Measurements from ENCODE around the gene SNRPN. TPM values are rescaled to one million over a fixed set of nuclear protein-coding genes. Genes with fewer than 3 reads are reported as not detected.

The SNRPN gene
- 225 and 242 TPM in 2 replicates for total RNA-seq
- 258 and 283 TPM in 2 replicates for polyA plus RNA-seq

DNA sequence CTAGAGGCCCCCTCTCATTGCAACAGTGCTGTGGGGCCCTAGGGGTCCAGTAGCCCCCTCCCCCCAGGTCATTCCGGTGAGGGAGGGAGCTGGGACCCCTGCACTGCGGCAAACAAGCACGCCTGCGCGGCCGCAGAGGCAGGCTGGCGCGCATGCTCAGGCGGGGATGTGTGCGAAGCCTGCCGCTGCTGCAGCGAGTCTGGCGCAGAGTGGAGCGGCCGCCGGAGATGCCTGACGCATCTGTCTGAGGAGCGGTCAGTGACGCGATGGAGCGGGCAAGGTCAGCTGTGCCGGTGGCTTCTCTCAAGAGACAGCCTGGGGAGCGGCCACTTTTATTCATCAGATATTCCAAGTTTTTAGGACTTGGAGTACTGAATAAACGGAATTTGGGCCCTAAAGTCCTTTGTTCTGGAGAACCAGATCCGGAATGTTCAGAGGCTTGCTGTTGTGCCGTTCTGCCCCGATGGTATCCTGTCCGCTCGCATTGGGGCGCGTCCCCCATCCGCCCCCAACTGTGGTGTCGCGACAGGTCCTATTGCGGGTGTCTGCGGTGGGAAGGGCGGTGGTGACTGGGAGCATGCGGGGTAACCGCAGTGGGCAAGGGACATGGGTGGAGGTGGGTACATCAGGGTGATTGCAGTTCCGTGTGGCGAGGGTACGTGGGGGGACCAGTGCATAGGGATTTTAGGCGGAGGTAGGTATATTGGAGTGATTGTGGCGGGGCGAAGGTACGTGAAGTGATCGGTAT is at the start of gene SNRPN, which contains the start of gene SNURF:
SNRPN (plus strand) TSS at position 205 of the 748 bp plus-strand sequence. CDS start 19,467 bp downstream, outside the sequence.
SNURF (plus strand) TSS at position 205 of the 748 bp plus-strand sequence; CDS start at position 267, 62 bp downstream.
- H3K9me3 ChIP-seq (ENCODE audit: low read depth): no peaks in the 10 kb centered on the region
- H3K9me2 ChIP-seq (replicated peaks; ENCODE audit: insufficient read depth): no peaks in the 10 kb centered on the region
- peak; percentile 85 for DNase-seq (ENCODE audit: low spot score)
- H2AFZ ChIP-seq: peak within 1 kb of the TSS; percentile 70
- peak within 1 kb of the TSS; percentile 77 for H3K4me3 ChIP-seq
- WGBS (ENCODE audit: low lambda C conversion rate, missing lambda C conversion rate): 45% methylated on average over 46 of the region's 47 CpGs
- no peak for TF ChIP-seq EZH2phosphoT487 (IDR thresholded peaks at IDR 0.05; ENCODE audit: low read depth, severe bottlenecking, unreplicated experiment)
- no peak for TF ChIP-seq CTCF (IDR thresholded peaks at IDR 0.05; ENCODE audit: poor library complexity)
- TF ChIP-seq EZH2 (IDR thresholded peaks at IDR 0.05; ENCODE audit: borderline replicate concordance): no peak
- peak within 1 kb of the TSS; percentile 83 for H3K4me2 ChIP-seq
- peak within 1 kb of the TSS; percentile 96 for H3K27ac ChIP-seq
- no peaks in the 10 kb centered on the region for H3K4me1 ChIP-seq (ENCODE audit: insufficient read depth)
- H3K36me3 ChIP-seq (replicated peaks; ENCODE audit: insufficient read depth, low read depth): no peaks in the 10 kb centered on the region
- no peaks in the 10 kb centered on the region for H3K27me3 ChIP-seq
- peaks cover 42% of the 10 kb centered on the region for H3K79me2 ChIP-seq
- H4K20me1 ChIP-seq (ENCODE audit: insufficient read depth, poor library complexity, severe bottlenecking): peaks cover 16% of the 10 kb centered on the region

- WGBS (ENCODE audit: low lambda C conversion rate, missing lambda C conversion rate): 87% methylated on average over 8 of the region's 8 CpGs
- no peaks in the 10 kb centered on the region for H4K20me1 ChIP-seq (ENCODE audit: insufficient read depth, poor library complexity, severe bottlenecking)
- H3K79me2 ChIP-seq: no peaks in the 10 kb centered on the region
- no peak overlapping the region for H3K4me2 ChIP-seq
- no peak overlapping the region for H3K27ac ChIP-seq
- H3K27me3 ChIP-seq: no peaks in the 10 kb centered on the region
- no peak overlapping the region for H3K4me3 ChIP-seq
- no peaks in the 10 kb centered on the region for H3K9me3 ChIP-seq (ENCODE audit: low read depth)
- H3K4me1 ChIP-seq (ENCODE audit: insufficient read depth): no peaks in the 10 kb centered on the region
- TF ChIP-seq CTCF (IDR thresholded peaks at IDR 0.05; ENCODE audit: poor library complexity): no peak
- no peak for TF ChIP-seq EZH2phosphoT487 (IDR thresholded peaks at IDR 0.05; ENCODE audit: low read depth, severe bottlenecking, unreplicated experiment)
- TF ChIP-seq EZH2 (IDR thresholded peaks at IDR 0.05; ENCODE audit: borderline replicate concordance): no peak
- no peak overlapping the region for H2AFZ ChIP-seq
- no peaks in the 10 kb centered on the region for H3K9me2 ChIP-seq (replicated peaks; ENCODE audit: insufficient read depth)
- DNase-seq (ENCODE audit: low spot score): no peak
- H3K36me3 ChIP-seq (replicated peaks; ENCODE audit: insufficient read depth, low read depth): no peaks in the 10 kb centered on the region
Measured at GRCh38 chr15:24916305-24917009, 38.3 kb upstream of the SNRPN start.

- Histone ChIP-seq H4K20me1 (ENCODE audit: insufficient read depth, poor library complexity, severe bottlenecking) (no peaks in the 10 kb centered on the region), H3K9me2 (replicated peaks; ENCODE audit: insufficient read depth) (no peaks in the 10 kb centered on the region), H3K27me3 (no peaks in the 10 kb centered on the region), H3K36me3 (replicated peaks; ENCODE audit: insufficient read depth, low read depth) (no peaks in the 10 kb centered on the region), H3K27ac (no peak overlapping the region), H3K4me1 (ENCODE audit: insufficient read depth) (no peaks in the 10 kb centered on the region), H3K9me3 (ENCODE audit: low read depth) (no peaks in the 10 kb centered on the region), H3K4me2 (no peak overlapping the region), H3K4me3 (no peak overlapping the region), H3K79me2 (no peaks in the 10 kb centered on the region), H2AFZ (no peak overlapping the region)
- WGBS (ENCODE audit: low lambda C conversion rate, missing lambda C conversion rate): 89% methylated on average over 14 of the region's 14 CpGs
- no peak for DNase-seq (ENCODE audit: low spot score)
- no peak for TF ChIP-seq EZH2phosphoT487 (IDR thresholded peaks at IDR 0.05; ENCODE audit: low read depth, severe bottlenecking, unreplicated experiment)
- TF ChIP-seq CTCF (IDR thresholded peaks at IDR 0.05; ENCODE audit: poor library complexity): no peak
- no peak for TF ChIP-seq EZH2 (IDR thresholded peaks at IDR 0.05; ENCODE audit: borderline replicate concordance)
Measured at GRCh38 chr15:24917431-24917830, 37.4 kb upstream of the SNRPN start.
